GM13977 (cell line): Measurements from ENCODE around the gene PAN2.

ENCODE experiments used
- DNase-seq: peaks from one replicate; pipeline ENCODE4 v3.0.0; 2012; ENCODE audit warnings: low spot score
- in situ Hi-C: fragments of 300-500 bp; cut with MboI; formaldehyde crosslinking; loops from one replicate; pipeline ENCODE4 v1.12.0; 2022; ENCODE audit warnings: low sequenced_read_pairs, low pct_unique_long_range_greater_than_20kb, mixed read lengths, inconsistent platforms; ENCODE audit not compliant: unreplicated experiment
- TF ChIP-seq, protein P1 (sequence below): IDR thresholded peaks from 2 replicates; pipeline ENCODE4 v1.5.1; 2012; ENCODE audit warnings: mild to moderate bottlenecking, control low read depth; ENCODE audit not compliant: insufficient read depth; ENCODE audit errors: extremely low read depth, missing control alignments

PAN2 gene

DNA sequence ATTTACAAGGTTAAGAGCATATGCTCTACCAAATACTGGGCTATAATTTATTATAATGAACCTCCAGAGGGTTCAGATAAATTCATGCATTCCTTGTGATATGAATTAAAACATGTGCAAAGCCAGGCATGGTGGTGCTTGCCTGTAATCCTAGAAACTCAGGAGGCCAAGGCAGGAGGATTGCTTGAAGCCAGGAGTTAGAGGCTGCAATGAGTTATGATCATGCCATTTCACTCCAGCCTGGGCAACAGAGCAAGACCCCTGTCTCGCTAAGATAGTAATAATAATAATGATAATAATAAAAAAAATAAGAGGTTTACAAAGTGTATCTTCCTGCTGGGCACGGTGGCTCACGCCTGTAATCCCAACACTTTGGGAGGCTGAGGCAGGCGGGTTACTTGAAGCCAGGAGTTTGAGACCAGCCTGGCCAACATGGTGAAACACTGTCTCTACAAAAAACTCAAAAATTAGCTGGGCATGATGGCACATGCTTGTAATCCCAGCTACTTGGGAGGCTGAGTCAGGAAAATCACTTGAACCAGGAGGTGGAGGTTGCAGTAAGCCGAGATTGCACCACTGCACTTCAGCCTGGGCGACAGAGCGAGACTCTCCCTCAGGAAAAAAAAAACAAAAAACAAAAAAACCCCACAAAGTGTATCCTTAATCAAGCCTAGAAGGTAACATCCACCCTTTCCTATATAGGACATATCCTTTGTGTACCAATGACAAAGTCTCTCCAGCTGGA, 26.4 kb downstream of the PAN2 start:
- DNase-seq: no peak
- in situ Hi-C loops: no loop called here
- TF ChIP-seq, protein P1, sequence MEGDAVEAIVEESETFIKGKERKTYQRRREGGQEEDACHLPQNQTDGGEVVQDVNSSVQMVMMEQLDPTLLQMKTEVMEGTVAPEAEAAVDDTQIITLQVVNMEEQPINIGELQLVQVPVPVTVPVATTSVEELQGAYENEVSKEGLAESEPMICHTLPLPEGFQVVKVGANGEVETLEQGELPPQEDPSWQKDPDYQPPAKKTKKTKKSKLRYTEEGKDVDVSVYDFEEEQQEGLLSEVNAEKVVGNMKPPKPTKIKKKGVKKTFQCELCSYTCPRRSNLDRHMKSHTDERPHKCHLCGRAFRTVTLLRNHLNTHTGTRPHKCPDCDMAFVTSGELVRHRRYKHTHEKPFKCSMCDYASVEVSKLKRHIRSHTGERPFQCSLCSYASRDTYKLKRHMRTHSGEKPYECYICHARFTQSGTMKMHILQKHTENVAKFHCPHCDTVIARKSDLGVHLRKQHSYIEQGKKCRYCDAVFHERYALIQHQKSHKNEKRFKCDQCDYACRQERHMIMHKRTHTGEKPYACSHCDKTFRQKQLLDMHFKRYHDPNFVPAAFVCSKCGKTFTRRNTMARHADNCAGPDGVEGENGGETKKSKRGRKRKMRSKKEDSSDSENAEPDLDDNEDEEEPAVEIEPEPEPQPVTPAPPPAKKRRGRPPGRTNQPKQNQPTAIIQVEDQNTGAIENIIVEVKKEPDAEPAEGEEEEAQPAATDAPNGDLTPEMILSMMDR: no peak

DNA sequence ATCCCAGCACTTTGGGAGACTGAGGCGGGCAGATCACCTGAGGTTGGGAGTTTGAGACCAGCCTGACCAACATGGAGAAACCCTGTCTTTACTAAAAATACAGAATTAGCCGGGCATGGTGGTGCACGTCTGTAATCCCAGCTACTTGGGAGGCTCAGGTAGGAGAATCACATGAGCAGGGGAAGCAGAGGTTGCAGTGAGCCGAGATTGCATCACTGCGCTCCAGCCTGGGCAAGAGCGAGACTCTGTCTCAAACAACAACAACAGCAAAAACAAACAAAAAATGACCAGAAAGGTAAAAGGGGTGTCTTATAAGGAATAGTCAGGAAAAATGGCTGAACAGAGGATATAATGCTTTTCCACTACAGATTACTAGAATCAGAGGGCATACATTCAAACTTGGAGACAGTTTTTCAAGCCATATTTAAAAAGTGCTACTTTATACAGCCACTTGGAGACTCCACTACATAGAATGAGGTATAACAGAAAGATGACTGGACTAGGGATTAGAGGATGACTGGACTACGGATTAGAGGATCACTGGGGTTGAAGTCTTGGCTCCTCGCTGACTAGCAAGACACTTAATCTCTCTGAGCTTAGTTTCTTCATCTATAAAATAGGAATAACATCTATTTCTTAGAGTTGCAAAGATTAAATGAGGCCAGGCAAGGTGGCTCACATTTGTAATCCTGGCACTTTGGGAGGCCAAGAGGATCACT, 28.8 kb downstream of the PAN2 start:
- in situ Hi-C loops: no loop called here
- DNase-seq: no peak
- TF ChIP-seq, protein P1: no peak

DNA sequence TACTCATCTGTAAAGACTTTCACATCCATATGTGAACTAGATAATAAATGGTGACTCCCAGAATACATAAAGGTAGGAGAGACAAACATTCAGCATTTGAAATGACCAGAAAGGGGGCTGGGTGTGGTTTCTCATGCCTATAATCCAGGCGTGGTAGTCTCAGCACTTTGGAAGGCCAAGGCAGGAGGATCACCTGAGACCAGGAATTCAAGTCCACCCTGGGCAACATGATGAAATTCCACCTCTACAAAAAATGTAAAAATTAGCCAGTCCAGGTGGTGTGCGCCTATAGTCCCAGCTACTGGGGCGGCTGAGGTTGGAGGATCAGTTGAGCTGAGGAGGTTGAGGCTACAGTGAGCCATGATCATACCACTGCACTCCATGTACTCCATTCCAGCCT, 29.5 kb downstream of the PAN2 start:
- in situ Hi-C loops: no loop called here
- no peak for DNase-seq
- TF ChIP-seq, protein P1: no peak

DNA sequence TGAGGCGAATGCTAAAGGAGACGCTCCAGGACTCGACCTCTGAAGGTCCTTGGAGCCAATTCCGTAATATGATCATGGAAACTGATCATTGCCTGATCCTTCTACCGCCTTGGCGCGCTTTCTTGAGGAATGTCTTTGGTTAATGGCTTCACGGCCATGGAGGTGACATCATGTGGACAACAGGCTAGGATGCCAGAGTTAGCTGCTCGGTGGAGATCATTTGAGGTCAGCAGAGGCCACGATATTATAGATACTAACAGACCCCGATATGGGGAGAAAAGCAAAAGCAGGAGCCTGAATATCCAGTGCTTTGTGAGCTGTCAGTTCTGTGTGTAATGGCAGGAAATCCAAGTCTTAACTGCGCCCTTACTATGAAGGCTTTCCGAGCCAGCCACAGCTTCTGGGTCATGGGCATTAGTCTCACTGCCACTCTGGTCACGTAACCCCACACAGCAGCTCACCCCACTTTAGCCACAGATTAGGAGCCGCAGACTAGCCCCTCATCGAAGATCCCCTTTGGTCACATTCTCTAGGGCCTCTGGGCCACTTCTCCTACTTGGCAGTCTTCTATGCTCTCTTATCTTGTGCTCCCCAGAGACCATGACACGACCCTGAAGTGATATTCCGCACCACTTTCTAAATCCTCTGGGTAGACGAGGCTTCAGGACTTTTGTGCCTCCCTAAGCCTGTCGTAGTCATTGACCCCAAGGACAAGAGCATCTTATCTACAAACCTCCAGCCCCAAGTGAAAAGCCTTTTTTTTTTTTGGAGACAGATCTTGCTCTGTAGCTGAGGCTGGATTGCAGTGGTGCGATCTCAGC, 32.9 kb downstream of the PAN2 start:
- DNase-seq: no peak
- TF ChIP-seq, protein P1: no peak
- in situ Hi-C loops: no loop called here

- TF ChIP-seq, protein P1: no peak
- in situ Hi-C loops: no loop called here
- peak; percentile 95 for DNase-seq
Observed at GRCh38 chr12:56299853-56300643, 33.8 kb downstream of the PAN2 start, which contains the start of gene CS. Gene CS (minus strand): TSS chr12:56300330. CDS start chr12:56300201, 129 bp downstream.
